GM18951 (cell line): ENCODE results near the gene GTF2E1.

Experiments used
- POLR2A ChIP-seq: IDR thresholded peaks from 4 replicates; pipeline ENCODE4 v1.6.1; 2011; ENCODE audit warnings: mild to moderate bottlenecking; ENCODE audit not compliant: insufficient read length, insufficient read depth; ENCODE audit errors: extremely low read depth
- in situ Hi-C: fragments of 300-500 bp; cut with MboI; formaldehyde crosslinking; loops from one replicate; pipeline ENCODE4 v1.12.0; 2022; ENCODE audit warnings: low sequenced_read_pairs, mixed read lengths, inconsistent platforms; ENCODE audit not compliant: unreplicated experiment

GTF2E1 gene

GRCh38 chr3:120796976-120797375 lies 54.4 kb downstream of the GTF2E1 start:
- in situ Hi-C loops = loop anchor here (10.0 kb wide), 1 partner anchor 552 kb away; no protein-coding TSS in a partner anchor
- no peak for TF ChIP-seq POLR2A

GRCh38 chr3:120797857-120798256 lies 55.3 kb downstream of the GTF2E1 start:
- no peak for TF ChIP-seq POLR2A
- in situ Hi-C loops = loop anchor here (10.0 kb wide), 1 partner anchor 553 kb away; no protein-coding TSS in a partner anchor

- in situ Hi-C loops = loop anchor here (10.0 kb wide), 1 partner anchor 554 kb away; no protein-coding TSS in a partner anchor
- TF ChIP-seq POLR2A = no peak
Measured at GRCh38 chr3:120798346-120798745, 55.8 kb downstream of the GTF2E1 start.

- TF ChIP-seq POLR2A = no peak
- in situ Hi-C loops = loop anchor here (25.0 kb wide), 1 partner anchor 388 kb away; no protein-coding TSS in a partner anchor
Measured at GRCh38 chr3:120800625-120801024, 58.1 kb downstream of the GTF2E1 start.

GRCh38 chr3:120801484-120801883 lies 58.9 kb downstream of the GTF2E1 start:
- TF ChIP-seq POLR2A = no peak
- in situ Hi-C loops = loop anchor here (25.0 kb wide), 1 partner anchor 389 kb away; no protein-coding TSS in a partner anchor

- TF ChIP-seq POLR2A = no peak
- in situ Hi-C loops = loop anchor here (25.0 kb wide), 1 partner anchor 391 kb away; no protein-coding TSS in a partner anchor
Measured at GRCh38 chr3:120802916-120803315, 60.4 kb downstream of the GTF2E1 start.

GRCh38 chr3:120816728-120817127 lies 74.2 kb downstream of the GTF2E1 start:
- no peak for TF ChIP-seq POLR2A
- in situ Hi-C loops = loop anchor here (25.0 kb wide), 1 partner anchor 404 kb away; no protein-coding TSS in a partner anchor

- in situ Hi-C loops = loop anchor here (25.0 kb wide), 1 partner anchor 408 kb away; no protein-coding TSS in a partner anchor
- no peak for TF ChIP-seq POLR2A
Measured at GRCh38 chr3:120820748-120821147, 78.2 kb downstream of the GTF2E1 start.

GRCh38 chr3:120821426-120821825 lies 78.9 kb downstream of the GTF2E1 start:
- TF ChIP-seq POLR2A = no peak
- in situ Hi-C loops = loop anchor here (25.0 kb wide), 1 partner anchor 409 kb away; no protein-coding TSS in a partner anchor

GRCh38 chr3:120823156-120823555 lies 80.6 kb downstream of the GTF2E1 start:
- in situ Hi-C loops = loop anchor here (25.0 kb wide), 1 partner anchor 411 kb away; no protein-coding TSS in a partner anchor

GRCh38 chr3:120824613-120825012 lies 82.1 kb downstream of the GTF2E1 start:
- in situ Hi-C loops = loop anchor here (25.0 kb wide), 1 partner anchor 412 kb away; no protein-coding TSS in a partner anchor
- no peak for TF ChIP-seq POLR2A

More at GRCh38 chr3:120823156-120823555, 80.6 kb downstream of the GTF2E1 start:
- TF ChIP-seq POLR2A = no peak

- in situ Hi-C loops = no loop called here
- TF ChIP-seq POLR2A = no peak
Measured at GRCh38 chr3:120828796-120829195, 86.3 kb downstream of the GTF2E1 start.

GRCh38 chr3:120831066-120831465 lies 88.5 kb downstream of the GTF2E1 start:
- no peak for TF ChIP-seq POLR2A
- in situ Hi-C loops = no loop called here
